IMR-90 (cell line): Measurements from ENCODE around the gene PCNX2.

Experiments
- BHLHE40 ChIP-seq: fragments of 150-350 bp; IDR thresholded peaks from 2 replicates; pipeline ENCODE4 v1.6.1; 2016; ENCODE audit warnings: mild to moderate bottlenecking, low read depth, low read length
- CEBPB ChIP-seq: IDR thresholded peaks from 2 replicates; pipeline ENCODE4 v1.6.1; 2012; ENCODE audit warnings: low read depth, low read length, improper control_type of control experiment
- CHD1 ChIP-seq: IDR thresholded peaks from 2 replicates; pipeline ENCODE4 v1.6.1; 2012; ENCODE audit warnings: low read depth, low read length, improper control_type of control experiment
- MAFK ChIP-seq: IDR thresholded peaks from 2 replicates; pipeline ENCODE4 v1.6.1; 2012; ENCODE audit warnings: low read depth, low read length, improper control_type of control experiment
- MXI1 ChIP-seq: IDR thresholded peaks from 2 replicates; pipeline ENCODE4 v1.6.1; 2012; ENCODE audit warnings: low read depth, mild to moderate bottlenecking, low read length, moderate library complexity, borderline replicate concordance
- NFE2L2 ChIP-seq: fragments of 150-350 bp; IDR thresholded peaks from 2 replicates; pipeline ENCODE4 v1.6.1; 2016; ENCODE audit warnings: low read depth, mild to moderate bottlenecking, low read length
- POLR2A ChIP-seq: IDR thresholded peaks from 2 replicates; pipeline ENCODE4 v1.6.1; 2012; ENCODE audit warnings: mild to moderate bottlenecking, low read depth, low read length
- RAD21 ChIP-seq: IDR thresholded peaks from 2 replicates; pipeline ENCODE4 v1.6.1; 2012; ENCODE audit warnings: low read length, improper control_type of control experiment
- RFX5 ChIP-seq: IDR thresholded peaks from 2 replicates; pipeline ENCODE4 v1.8.0; 2012; ENCODE audit warnings: low read depth, mild to moderate bottlenecking, low read length, moderate library complexity
- TF ChIP-seq, protein P1 (sequence below): conservative IDR thresholded peaks from 2 replicates; pipeline ENCODE4 v1.5.1; 2012; ENCODE audit warnings: mild to moderate bottlenecking, low read depth, low read length, improper control_type of control experiment
- TF ChIP-seq, protein P2 (sequence below): fragments of 150-350 bp; IDR thresholded peaks from 2 replicates; pipeline ENCODE4 v1.6.1; 2016; ENCODE audit warnings: low read depth, mild to moderate bottlenecking, low read length, moderate library complexity, borderline replicate concordance
- TF ChIP-seq, protein P3 (sequence below): fragments of 150-350 bp; IDR thresholded peaks from 2 replicates; pipeline ENCODE4 v1.6.1; 2017; ENCODE audit warnings: mild to moderate bottlenecking, antibody characterized with exemption, low read length, low read depth

DNA sequence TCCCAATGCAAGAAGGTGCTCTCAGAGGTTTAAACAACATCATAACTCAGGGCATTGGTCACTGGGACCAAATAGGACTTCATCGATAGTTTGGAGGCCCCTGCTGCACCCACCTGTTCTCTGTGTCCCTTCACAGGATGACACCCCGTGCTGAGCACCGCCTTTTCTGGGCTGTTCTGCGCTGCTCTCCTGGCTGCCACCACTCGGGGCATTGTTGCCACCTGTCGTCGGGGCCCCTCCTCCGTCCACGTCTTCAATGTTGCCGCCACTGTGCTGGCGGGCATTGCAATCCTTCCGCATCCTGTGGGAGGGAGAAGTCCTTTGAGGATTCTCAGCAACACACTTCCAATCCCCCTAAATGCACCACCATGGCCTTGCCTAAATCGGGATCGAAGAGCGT, 297.4 kb downstream of the PCNX2 start:
- TF ChIP-seq RAD21 (no peak), CEBPB (no peak), MXI1 (no peak), RFX5 (no peak), POLR2A (no peak), CHD1 (no peak), BHLHE40 (no peak), MAFK (no peak), NFE2L2 (no peak)
- TF ChIP-seq, protein P1, sequence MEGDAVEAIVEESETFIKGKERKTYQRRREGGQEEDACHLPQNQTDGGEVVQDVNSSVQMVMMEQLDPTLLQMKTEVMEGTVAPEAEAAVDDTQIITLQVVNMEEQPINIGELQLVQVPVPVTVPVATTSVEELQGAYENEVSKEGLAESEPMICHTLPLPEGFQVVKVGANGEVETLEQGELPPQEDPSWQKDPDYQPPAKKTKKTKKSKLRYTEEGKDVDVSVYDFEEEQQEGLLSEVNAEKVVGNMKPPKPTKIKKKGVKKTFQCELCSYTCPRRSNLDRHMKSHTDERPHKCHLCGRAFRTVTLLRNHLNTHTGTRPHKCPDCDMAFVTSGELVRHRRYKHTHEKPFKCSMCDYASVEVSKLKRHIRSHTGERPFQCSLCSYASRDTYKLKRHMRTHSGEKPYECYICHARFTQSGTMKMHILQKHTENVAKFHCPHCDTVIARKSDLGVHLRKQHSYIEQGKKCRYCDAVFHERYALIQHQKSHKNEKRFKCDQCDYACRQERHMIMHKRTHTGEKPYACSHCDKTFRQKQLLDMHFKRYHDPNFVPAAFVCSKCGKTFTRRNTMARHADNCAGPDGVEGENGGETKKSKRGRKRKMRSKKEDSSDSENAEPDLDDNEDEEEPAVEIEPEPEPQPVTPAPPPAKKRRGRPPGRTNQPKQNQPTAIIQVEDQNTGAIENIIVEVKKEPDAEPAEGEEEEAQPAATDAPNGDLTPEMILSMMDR: no peak
- TF ChIP-seq, protein P2, sequence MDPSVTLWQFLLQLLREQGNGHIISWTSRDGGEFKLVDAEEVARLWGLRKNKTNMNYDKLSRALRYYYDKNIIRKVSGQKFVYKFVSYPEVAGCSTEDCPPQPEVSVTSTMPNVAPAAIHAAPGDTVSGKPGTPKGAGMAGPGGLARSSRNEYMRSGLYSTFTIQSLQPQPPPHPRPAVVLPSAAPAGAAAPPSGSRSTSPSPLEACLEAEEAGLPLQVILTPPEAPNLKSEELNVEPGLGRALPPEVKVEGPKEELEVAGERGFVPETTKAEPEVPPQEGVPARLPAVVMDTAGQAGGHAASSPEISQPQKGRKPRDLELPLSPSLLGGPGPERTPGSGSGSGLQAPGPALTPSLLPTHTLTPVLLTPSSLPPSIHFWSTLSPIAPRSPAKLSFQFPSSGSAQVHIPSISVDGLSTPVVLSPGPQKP: no peak
- TF ChIP-seq, protein P3, sequence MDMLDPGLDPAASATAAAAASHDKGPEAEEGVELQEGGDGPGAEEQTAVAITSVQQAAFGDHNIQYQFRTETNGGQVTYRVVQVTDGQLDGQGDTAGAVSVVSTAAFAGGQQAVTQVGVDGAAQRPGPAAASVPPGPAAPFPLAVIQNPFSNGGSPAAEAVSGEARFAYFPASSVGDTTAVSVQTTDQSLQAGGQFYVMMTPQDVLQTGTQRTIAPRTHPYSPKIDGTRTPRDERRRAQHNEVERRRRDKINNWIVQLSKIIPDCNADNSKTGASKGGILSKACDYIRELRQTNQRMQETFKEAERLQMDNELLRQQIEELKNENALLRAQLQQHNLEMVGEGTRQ: no peak
